IPS-NIHi7 (cell line): ENCODE results near the gene GH1.
"Not testable (repeated sequence)": the region's sequence is repeated elsewhere in the genome, so short reads cannot be mapped to it uniquely, and the experiment has no call there.

Experiments used
- DNase-seq: peaks from one replicate; pipeline ENCODE4 v3.0.0; 2012; ENCODE audit warnings: mixed read lengths; ENCODE audit errors: extremely low spot score

GH1 gene

DNA sequence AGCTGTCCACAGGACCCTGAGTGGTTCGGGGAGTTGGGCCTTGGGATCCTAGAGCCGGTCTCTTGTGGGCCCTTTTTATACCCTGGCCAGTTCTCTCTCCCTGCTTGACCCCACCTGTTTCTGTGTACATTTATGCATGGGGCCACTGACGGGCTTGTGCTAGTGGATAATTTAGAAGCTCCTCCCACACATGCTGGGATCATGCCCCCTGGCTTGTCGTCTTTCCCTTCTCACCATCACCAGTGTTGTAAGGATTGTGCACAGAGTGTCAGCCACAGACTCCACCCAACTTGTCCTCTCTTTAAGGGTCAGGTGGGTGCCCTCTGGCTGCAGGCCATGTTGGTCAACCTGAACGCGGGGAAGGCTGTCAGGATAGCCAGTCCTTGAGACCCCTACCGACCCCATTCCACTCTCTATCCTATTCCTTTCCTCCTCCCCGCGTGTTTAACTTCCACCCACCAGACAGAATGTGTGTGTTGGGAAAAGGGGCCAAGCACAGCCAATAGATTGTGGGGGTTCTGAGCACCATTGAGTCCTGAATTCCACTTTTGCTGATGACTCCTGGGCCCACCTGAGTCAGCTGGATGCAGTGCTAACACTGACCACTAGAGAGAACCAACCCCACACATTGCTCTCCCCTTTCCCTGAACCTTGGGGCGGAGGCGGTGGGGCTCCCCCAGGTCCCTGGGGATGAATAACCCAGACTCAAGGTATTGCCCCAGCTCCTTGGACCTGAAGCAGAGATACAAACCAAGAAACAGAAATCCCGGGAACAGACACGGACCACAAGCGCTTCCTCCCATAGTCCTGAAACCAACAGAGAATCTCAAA, 21.9 kb downstream of the GH1 start, which contains the start of gene CSH1:
Gene CSH1 (minus strand): TSS at position 51 of the 831 bp plus-strand sequence. CDS start 63 bp downstream, outside the sequence.
- DNase-seq, result not testable (repeated sequence)

DNA sequence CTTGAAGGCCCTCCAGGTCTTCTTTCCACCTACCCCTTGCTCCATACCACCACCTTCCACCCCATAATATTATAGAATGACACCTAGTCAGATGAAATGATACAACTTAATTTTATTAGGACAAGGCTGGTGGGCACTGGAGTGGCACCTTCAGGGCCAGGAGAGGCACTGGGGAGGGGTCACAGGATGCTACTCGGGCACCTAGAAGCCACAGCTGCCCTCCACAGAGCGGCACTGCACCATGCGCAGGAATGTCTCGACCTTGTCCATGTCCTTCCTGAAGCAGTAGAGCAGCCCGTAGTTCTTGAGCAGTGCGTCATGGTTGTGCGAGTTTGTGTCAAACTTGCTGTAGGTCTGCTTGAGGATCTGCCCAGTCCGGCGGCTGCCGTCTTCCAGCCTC, 23.8 kb downstream of the GH1 start:
- not testable (repeated sequence) for DNase-seq

DNA sequence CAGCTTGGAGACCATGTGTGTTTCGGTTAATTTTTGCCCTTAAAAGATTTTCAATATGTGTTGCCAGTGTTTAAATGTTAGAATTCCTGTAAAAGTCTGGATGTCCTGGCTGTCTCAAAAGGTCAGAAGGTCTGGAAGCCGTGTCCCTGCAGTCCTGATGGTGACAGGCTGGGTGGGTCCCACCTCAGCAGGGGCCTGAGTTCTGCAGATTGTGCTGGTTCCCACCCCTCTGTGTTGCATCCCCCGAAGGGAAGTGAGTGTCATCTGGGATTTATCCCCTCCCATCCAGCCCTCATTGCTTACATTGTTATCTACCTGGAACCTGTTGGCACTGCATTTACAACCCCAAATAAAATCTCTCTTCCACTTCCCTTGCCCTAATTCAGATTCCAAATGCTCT, 24.6 kb downstream of the GH1 start:
- DNase-seq, result not testable (repeated sequence)

DNA sequence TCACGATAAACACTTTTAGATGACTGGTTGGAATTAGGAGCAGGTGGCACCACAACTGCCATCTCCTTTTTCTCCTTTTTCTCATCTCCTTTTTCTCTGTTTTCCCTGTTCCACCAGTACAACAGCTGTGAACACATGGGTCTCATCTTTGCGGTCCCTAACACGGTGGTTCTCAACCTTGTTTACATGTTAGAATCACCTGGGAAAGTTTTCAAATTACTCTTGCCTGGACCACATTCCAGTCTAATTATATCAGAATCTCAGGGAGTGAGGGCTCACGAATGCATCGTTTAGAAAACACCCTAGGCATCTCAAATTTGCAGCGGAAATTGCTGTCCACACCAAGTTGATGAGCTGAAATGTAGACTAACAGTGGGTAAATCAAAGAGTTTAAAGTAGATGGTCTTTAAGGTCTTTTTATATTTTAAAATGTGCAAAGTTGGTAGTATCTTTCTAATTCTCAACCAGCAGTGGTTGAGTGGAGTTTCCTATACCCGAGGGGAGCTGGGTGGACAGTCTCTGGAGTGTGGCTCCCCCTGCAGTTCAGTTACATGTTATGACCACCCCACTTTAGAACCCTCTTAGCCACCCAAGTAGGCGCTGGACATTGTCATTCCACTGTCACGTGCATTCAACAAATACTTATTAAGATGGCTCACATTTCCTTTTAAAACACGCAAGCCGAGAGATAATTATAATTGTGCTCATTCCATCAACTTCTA, 26.2 kb downstream of the GH1 start:
- DNase-seq, result not testable (repeated sequence)

DNA sequence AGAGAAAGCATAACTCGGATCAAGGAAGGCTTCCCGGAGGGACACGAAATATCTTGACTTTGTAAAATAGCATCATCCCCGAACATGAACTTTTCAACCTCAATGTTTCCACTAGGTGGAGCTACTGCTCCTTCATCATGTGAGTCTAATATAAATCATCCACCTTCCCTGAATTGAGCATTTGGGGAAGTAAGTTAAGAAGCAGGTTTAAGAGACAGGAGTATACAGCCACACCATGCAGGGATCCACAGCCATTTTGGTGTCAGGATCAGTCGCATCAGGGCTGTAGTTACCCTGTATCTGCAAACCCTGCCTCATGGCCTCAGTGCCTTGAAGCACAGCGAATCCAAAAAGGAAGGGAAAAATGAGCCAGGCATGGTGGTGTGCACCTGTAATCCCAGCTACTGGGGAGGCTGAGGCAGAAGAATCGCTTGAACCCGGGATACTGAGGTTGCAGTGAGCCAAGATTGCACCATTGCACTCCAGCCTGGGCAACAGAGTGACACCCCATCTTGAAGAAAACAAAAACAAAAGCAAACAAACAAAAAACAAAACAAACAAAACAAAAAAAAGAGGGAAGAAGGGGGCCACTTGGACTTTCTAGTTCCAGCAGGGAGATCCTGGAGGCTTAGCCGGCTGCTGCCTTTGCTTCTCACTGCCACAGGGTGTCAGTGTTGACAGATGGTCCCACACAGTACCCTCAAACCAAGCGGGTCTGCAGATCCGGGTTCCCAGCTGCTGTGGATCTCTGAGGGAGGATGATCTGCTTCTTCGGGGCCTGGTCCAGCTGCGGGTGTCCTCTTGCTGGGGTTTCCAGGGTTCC, 29.4 kb downstream of the GH1 start:
- peak; percentile 24 for DNase-seq

DNA sequence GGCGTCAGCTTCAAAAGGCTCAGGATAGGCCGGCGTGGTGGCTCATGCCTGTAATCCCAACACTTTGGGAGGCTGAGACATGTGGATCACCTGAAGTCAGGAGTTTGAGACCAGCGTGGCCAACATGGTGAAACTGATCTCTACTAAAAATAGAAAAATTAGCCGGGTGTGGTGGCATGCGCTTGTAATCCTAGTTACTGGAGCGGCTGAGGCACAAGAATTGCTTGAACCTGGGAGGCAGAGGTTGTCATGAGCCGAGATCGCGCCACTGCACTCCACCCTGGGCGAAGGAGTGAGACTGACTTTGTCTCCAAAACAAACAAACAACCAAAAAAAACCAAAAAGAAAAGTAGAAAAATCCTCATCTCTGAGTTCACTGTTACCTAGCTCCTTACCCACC, 33.5 kb downstream of the GH1 start:
- DNase-seq, result not testable (repeated sequence)

DNA sequence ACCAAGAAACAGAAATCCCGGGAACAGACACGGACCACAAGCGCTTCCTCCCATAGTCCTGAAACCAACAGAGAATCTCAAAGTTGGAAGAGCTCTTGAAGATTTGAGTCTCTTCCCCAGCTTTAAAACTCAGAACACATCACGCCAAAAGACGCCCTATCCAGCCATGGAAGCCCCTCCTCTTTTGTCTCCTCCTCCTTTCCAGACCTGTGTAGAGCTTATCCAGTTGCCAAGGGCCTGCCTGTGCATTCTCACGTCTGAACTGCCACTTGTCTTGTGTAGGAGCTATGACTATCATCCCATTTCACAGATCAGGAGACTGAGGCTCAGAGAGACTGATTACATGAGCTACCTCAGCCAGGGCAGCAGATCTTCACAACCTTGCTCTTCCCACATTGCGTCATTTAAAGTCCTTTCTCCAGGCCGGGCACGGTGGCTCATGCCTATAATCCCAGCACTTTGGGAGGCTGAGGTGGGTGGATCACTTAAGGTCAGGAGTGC, 36.0 kb downstream of the GH1 start:
- DNase-seq, result not testable (repeated sequence)

DNA sequence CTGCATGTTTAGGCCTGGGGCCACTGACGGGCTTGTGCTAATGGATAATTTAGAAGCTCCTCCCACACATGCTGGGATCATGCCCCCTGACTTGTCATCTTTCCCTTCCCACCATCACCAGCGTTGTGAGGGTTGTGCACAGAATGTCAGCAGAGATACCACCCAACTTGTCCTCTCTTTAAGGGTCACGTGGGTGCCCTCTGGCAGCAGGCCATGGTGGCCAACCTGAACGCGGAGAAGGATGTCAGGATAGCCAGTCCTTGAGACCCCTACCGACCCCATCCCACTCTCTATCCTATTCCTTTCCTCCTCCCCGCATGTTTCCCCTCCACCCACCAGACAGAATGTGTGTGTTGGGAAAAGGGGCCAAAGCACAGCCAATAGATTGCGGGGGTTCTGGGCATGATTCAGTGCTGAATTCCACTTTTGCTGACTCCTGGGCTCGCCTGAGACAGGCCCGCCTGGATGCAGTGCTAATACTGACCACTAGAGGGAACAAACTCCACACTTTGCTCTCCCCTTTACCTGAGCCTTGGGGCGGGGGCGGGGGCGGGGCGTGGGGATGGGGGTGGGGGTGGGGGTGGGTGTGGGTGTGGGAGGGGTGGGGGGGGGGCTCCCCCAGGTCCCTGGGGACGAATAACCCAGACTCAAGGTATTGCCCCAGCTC, 36.6 kb downstream of the GH1 start, which contains the start of gene GH2:
Gene GH2 (minus strand): TSS at position 10 of the 667 bp plus-strand sequence. CDS start 143 bp downstream, outside the sequence.
- DNase-seq, result peak; percentile 86

DNA sequence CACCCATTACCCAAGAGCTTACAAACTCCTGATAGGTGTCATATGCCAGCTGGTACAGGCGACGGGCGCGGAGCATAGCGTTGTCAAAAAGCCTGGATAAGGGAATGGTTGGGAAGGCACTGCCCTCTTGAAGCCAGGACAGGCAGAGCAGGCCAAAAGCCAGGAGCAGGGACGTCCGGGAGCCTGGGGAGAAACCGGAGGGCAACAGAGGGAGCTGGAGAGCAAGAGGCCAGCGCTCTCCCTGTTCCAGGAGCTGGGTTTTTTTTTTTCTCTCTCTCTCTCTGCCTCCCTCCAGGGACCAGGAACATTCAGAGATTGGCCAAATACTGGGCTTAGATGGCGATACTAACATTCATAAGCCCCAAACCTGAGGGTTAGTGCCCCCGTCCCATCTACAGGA, 37.3 kb downstream of the GH1 start:
- peak; percentile 74 for DNase-seq

DNA sequence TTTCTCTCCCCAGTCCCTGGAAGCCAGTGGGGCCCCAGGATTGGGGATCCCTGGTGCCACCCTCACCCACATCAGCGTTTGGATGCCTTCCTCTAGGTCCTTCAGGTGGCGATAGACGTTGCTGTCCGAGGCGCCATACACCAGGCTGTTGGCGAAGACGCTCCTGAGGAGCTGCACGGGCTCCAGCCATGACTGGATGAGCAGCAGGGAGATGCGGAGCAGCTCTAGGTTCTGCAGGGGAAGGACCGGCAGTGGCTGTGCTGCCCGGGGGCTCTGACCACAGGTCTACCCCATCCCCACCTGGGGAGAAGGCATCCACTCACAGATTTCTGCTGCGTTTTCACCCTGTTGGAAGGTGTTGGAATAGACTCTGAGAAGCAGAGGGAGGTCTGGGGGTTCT, 37.9 kb downstream of the GH1 start:
- no peak for DNase-seq

DNA sequence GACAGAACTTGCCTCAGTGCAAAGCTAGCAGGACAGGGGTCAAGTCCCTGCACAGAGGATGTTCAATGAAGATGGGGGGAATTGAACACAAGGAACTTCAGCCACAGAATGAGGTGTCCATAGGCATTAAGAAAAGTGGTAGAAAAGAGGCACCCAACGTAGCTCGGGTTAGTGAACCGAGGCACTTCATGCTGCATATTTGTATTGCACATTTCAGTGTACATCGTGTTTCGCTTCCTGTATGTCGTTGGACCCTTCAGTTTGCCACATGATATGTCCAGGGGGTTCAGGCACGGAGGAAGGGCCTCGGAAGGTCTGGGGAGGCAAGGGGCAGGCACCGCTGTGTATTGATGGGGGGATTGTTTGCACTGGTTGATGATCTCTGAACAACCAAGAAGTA, 40.2 kb downstream of the GH1 start:
- not testable (repeated sequence) for DNase-seq

DNA sequence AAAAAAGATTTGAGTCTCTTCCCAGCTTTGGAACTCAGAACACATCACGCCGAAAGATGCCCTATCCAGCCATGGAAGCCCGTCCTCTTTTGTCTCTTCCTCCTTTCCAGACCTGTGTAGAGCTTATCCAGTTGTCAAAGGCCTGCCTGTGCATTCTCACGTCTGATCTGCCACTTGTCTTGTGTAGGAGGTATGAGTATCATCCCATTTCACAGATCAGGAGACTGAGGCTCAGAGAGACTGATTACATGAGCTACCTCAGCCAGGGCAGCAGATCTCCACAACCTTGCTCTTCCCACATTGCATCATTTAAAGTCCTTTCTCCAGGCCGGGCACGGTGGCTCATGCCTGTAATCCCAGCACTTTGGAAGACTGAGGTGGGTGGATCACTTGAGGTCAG, 43.9 kb downstream of the GH1 start:
- DNase-seq, result not testable (repeated sequence)

DNA sequence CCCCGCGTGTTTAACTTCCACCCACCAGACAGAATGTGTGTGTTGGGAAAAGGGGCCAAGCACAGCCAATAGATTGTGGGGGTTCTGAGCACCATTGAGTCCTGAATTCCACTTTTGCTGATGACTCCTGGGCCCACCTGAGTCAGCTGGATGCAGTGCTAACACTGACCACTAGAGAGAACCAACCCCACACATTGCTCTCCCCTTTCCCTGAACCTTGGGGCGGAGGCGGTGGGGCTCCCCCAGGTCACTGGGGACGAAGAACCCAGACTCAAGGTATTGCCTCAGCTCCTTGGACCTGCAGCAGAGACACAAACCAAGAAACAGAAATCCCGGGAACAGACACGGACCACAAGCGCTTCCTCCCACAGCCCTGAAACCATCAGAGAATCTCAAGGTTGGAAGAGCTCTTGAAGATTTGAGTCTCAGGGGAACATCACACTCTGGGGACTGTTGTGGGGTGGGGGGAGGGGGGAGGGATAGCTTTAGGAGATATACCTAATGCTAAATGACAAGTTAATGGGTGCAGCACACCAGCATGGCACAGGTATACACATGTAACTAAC, 44.5 kb downstream of the GH1 start:
- DNase-seq, result not testable (repeated sequence)

DNA sequence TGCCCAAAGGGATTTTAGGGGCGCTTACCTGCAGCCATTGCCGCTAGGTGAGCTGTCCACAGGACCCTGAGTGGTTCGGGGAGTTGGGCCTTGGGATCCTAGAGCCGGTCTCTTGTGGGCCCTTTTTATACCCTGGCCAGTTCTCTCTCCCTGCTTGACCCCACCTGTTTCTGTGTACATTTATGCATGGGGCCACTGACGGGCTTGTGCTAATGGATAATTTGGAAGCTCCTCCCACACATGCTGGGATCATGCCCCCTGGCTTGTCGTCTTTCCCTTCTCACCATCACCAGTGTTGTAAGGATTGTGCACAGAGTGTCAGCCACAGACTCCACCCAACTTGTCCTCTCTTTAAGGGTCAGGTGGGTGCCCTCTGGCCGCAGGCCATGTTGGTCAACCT, 45.1 kb downstream of the GH1 start, which contains the start of gene CSH2:
Gene CSH2 (minus strand): TSS at position 101 of the 400 bp plus-strand sequence. CDS start 63 bp downstream, at position 38.
- not testable (repeated sequence) for DNase-seq

DNA sequence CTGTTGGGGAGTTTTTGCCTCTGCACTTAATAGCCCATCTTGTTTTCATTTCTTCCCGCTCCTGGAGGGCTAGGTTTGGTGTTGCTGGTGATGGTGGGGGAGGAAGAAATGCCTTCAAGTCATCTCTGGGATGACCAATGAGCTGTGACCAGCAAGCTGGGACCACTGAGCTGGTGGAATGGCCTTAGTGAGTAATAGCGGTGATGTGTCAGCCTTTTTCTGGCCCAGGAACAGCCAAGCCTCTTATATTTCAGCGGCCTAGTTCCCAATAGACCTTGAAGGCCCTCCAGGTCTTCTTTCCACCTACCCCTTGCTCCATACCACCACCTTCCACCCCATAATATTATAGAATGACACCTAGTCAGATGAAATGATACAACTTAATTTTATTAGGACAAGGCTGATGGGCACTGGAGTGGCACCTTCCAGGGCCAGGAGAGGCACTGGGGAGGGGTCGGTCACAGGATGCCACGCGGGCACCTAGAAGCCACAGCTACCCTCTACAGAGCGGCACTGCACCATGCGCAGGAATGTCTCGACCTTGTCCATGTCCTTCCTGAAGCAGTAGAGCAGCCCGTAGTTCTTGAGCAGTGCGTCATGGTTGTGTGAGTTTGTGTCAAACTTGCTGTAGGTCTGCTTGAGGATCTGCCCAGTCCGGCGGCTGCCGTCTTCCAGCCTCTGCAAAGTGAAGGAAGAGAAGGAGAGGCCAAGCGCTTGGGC, 46.8 kb downstream of the GH1 start:
- not testable (repeated sequence) for DNase-seq

DNA sequence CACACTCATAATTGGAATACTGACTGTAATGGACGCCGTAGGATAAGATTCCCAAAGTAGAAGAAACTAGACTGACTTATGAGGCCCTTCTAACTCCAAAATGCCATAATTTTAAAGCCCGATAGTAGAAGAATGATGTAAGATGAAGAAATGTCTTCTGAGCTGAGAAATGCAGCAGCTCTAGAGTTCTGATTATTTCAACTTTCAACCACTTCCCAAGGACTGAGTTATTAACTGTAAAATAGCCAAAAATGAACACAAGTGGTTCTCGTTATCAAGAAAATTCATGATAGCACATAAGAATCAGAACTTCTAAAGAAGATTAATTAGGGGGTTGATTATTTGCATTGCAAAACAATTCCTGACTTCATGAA, 48.4 kb downstream of the GH1 start:
- not testable (repeated sequence) for DNase-seq

DNA sequence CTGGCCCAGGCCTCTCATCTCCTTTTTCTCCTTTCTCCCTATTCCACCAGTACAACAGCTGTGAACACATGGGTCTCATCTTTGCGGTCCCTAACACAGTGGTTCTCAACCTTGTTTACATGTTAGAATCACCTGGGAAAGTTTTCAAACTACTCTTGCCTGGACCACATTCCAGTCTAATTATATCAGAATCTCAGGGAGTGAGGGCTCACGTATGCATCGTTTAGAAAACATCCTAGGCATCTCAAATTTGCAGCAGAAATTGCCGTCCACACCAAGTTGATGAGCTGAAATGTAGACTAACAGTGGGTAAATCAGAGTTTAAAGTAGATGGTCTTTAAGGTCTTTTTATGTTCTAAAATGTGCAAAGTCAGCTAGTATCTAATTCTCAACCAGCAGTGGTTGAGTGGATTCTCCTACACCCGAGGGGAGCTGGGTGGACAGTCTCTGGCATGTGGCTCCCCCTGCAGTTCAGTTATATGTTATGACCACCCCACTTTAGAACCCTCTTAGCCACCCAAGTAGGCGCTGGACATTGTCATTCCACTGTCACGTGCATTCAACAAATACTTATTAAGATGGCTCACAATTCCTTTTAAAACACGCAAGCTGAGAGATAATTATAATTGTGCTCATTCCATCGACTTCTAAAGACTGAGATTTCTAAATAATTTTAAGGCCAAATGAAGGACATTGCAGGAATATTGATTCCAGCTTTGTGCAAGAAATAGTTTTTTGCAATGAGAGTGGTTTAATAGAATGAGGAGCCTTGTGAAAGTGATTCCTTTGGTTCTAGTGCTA, 48.9 kb downstream of the GH1 start:
- not testable (repeated sequence) for DNase-seq
